HCT116 (cell line): Measurements from ENCODE around the gene DLX3. TPM values are rescaled to one million over a fixed set of nuclear protein-coding genes. Genes with fewer than 3 reads are reported as not detected.

Experiments
- ATAC-seq: fragments of 200-7000 bp; cut with Tn5 transposase; 2 replicates; pipeline ENCODE4 v1.9.1; 2020; ENCODE audit warnings: mild to moderate bottlenecking, moderate library complexity
- BruUV-seq: library from RNA; stranded (reverse); fragments of 400-500 nt; replicated peaks from 2 replicates; lab custom pipeline; 2021; lab: Mats Ljungman, UMichigan
- CTCF ChIA-PET: fragments of 300-600 bp; sonication (Branson Sonifier 250); formaldehyde crosslinking; loops from one replicate; lab custom pipeline; 2021; ENCODE audit warnings: antibody characterized with exemption; lab: Charles Lee
- POLR2A ChIA-PET: fragments of 300-600, 350-600 bp; sonication (Branson Sonifier 250); formaldehyde crosslinking; loops from one replicate; lab custom pipeline; 2021; ENCODE audit warnings: antibody characterized with exemption; lab: Charles Lee
- RAD21 ChIA-PET, 2 experiments: fragments of 300-600 bp; sonication (Branson Sonifier 250); formaldehyde crosslinking; loops; one replicate each; lab custom pipeline; 2023; ENCODE audit warnings: low total read pairs in 2 of 2; ENCODE audit not compliant: uncharacterized antibody in 2 of 2, unreplicated experiment in 2 of 2, low non-redundant PET in 1 of 2; lab: Charles Lee
- DNase-seq: peaks from one replicate; pipeline ENCODE4 v3.0.0-alpha.2; 2010; ENCODE audit warnings: low read depth, low spot score
- H2AFZ ChIP-seq: fragments of 200-600 bp; shearing (Covaris generic), sonication (generic); 2 replicates; pipeline ENCODE4 v1.6.1; 2017; ENCODE audit warnings: low read depth, mixed run types, mixed read lengths, antibody characterized with exemption, low read length; ENCODE audit not compliant: poor library complexity, severe bottlenecking
- H3K27ac ChIP-seq: 2 replicates; pipeline ENCODE4 v1.5.1; 2012; ENCODE audit warnings: low read depth, low read length
- H3K27me3 ChIP-seq: fragments of 200-600 bp; sonication (generic); 2 replicates; pipeline ENCODE4 v1.6.1; 2016; ENCODE audit warnings: mixed run types, low read length, mixed read lengths; ENCODE audit not compliant: insufficient read depth
- H3K36me3 ChIP-seq, 2 experiments: fragments of 200-500 bp in 1 of 2; fragments of 200-600 bp in 1 of 2; sonication (Bioruptor generic) in 1 of 2; sonication (generic) in 1 of 2; 2 replicates each; pipeline versions ENCODE4 v1.5.1 to v1.6.1; 2014 to 2016; ENCODE audit warnings: low read length in 2 of 2, inconsistent platforms in 1 of 2, mixed read lengths in 1 of 2, mixed run types in 1 of 2; ENCODE audit not compliant: insufficient read depth in 2 of 2, control insufficient read depth in 1 of 2
- H3K4me1 ChIP-seq, 2 experiments: fragments of 200-600 bp in 1 of 2; sonication (generic) in 1 of 2; 2 replicates each; pipeline versions ENCODE4 v1.5.1 to v1.6.1; 2012 to 2017; ENCODE audit warnings: low read length in 2 of 2, inconsistent platforms in 1 of 2, mild to moderate bottlenecking in 1 of 2, mixed read lengths in 1 of 2, mixed run types in 1 of 2, moderate library complexity in 1 of 2; ENCODE audit not compliant: insufficient read depth in 2 of 2, control insufficient read depth in 1 of 2
- H3K4me2 ChIP-seq: fragments of 200-600 bp; sonication (generic); 2 replicates; pipeline ENCODE4 v1.6.1; 2017; ENCODE audit warnings: mixed run types, low read length, mixed read lengths
- H3K4me3 ChIP-seq, 2 experiments: fragments of 200-600 bp in 1 of 2; sonication (generic) in 1 of 2; replicated peaks in 1 of 2; 2 replicates each; pipeline ENCODE4 v1.5.1; 2011 to 2016; ENCODE audit warnings: low read length in 2 of 2, control low read depth in 1 of 2, low read depth in 1 of 2, mild to moderate bottlenecking in 1 of 2, mixed read lengths in 1 of 2, mixed run types in 1 of 2
- H3K79me2 ChIP-seq: fragments of 200-600 bp; sonication (generic); 2 replicates; pipeline ENCODE4 v1.6.1; 2017; ENCODE audit warnings: mild to moderate bottlenecking, mixed run types, low read length, moderate library complexity, mixed read lengths; ENCODE audit not compliant: insufficient read depth
- H3K9ac ChIP-seq: fragments of 200-600 bp; sonication (generic); 2 replicates; pipeline ENCODE4 v1.6.1; 2016; ENCODE audit warnings: low read length, mixed read lengths
- H3K9me2 ChIP-seq: fragments of 200-600 bp; sonication (generic), shearing (Covaris generic); 2 replicates; pipeline ENCODE4 v1.6.1; 2017; ENCODE audit warnings: mixed run types, mild to moderate bottlenecking, moderate library complexity; ENCODE audit not compliant: insufficient read depth
- H3K9me3 ChIP-seq, 2 experiments: fragments of 200-500 bp in 1 of 2; fragments of 200-600 bp in 1 of 2; sonication (Bioruptor generic) in 1 of 2; sonication (generic) in 1 of 2; 2 replicates each; pipeline ENCODE4 v1.6.1; 2014 to 2017; ENCODE audit warnings: low read length in 2 of 2, mixed read lengths in 2 of 2, inconsistent platforms in 1 of 2, low read depth in 1 of 2, mild to moderate bottlenecking in 1 of 2, mixed run types in 1 of 2, moderate library complexity in 1 of 2; ENCODE audit not compliant: control insufficient read depth in 1 of 2, insufficient read depth in 1 of 2
- H4K20me1 ChIP-seq: fragments of 200-600 bp; sonication (generic), shearing (Covaris generic); 2 replicates; pipeline ENCODE4 v1.6.1; 2017; ENCODE audit warnings: mixed run types, mild to moderate bottlenecking, moderate library complexity; ENCODE audit not compliant: insufficient read depth
- ATF3 ChIP-seq: IDR thresholded peaks from 2 replicates; pipeline ENCODE4 v1.6.1; 2012
- CEBPB ChIP-seq: IDR thresholded peaks from 2 replicates; pipeline ENCODE4 v1.6.1; 2012; ENCODE audit warnings: low read depth
- EGR1 ChIP-seq: IDR thresholded peaks from 2 replicates; pipeline ENCODE4 v1.6.1; 2012; ENCODE audit warnings: low read depth
- RAD21 ChIP-seq: IDR thresholded peaks from 2 replicates; pipeline ENCODE4 v1.6.1; 2012; ENCODE audit warnings: low read depth, mild to moderate bottlenecking
- SP1 ChIP-seq: IDR thresholded peaks from 2 replicates; pipeline ENCODE4 v1.6.1; 2012; ENCODE audit warnings: low read depth
- SRF ChIP-seq: IDR thresholded peaks from 2 replicates; pipeline ENCODE4 v1.6.1; 2012; ENCODE audit warnings: low read depth
- YY1 ChIP-seq: IDR thresholded peaks from 2 replicates; pipeline ENCODE4 v1.6.1; 2011; ENCODE audit warnings: low read length, low read depth, moderate library complexity, mild to moderate bottlenecking; ENCODE audit not compliant: insufficient replicate concordance; ENCODE audit errors: extremely low read depth
- ZBTB33 ChIP-seq: IDR thresholded peaks from 2 replicates; pipeline ENCODE4 v1.6.1; 2011; ENCODE audit warnings: mild to moderate bottlenecking, low read length, moderate library complexity; ENCODE audit not compliant: insufficient replicate concordance; ENCODE audit errors: extremely low read depth
- ZFX ChIP-seq: fragments of 450-650 bp; IDR thresholded peaks from 2 replicates; pipeline ENCODE4 v1.6.1; 2017
- intact Hi-C: fragments of 100-400 bp; cut with micrococcal nuclease; formaldehyde crosslinking; loops from 2 replicates; pipeline ENCODE4 v1.10.0; 2022
- total RNA-seq: library from RNA; stranded (reverse); gene quantifications from one replicate; pipeline ENCODE4 v1.2.1, GENCODE V29; 2021; ENCODE audit not compliant: unreplicated experiment

DLX3 gene
- total RNA-seq, 1 experiment from 2014 or later, result not detected

DNA sequence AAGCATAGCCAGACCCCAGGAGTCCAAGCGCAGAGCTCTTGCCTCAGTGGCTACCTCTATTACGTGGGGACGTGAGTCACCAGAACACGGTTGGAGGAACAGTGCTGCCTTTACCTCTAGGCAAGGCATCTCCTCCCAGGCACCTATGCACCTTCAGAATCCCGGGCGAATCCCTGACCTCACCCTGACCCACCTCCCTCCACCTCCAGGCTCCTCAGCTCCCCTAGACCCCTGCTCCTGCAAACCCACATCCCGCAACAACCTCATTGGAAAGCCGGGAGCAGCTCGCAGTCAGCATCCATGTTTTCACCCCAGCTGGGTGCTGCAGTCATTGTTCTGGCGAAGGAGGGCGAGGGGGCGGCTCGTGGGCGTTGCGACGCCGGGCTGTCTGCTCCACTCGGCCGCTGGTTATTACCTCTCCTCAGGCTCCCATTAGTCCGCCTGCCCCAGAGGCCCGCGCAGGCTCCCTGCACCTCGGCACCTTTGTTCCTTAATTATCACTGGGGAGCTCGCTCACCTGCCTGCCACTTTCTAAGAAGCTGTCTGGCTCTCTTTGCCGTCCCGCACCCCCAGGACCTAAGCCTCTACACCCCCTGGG lies 50.7 kb downstream of the DLX3 start:
- no peak overlapping the region for H2AFZ ChIP-seq
- RAD21 ChIA-PET, result no interaction called here
- no peaks in the 10 kb centered on the region for H3K36me3 ChIP-seq
- DNase-seq, result no peak
- H3K4me2 ChIP-seq, result 0 out of 2 replicates have a peak overlapping the region, but pooled peaks have one; percentile 4
- H3K27me3 ChIP-seq, result peaks cover 10% of the 10 kb centered on the region
- CTCF ChIA-PET, result interaction anchor here (4.2 kb wide), 1 partner anchor 8 kb away, joined by 18 read pairs; no protein-coding TSS in a partner anchor
- BruUV-seq, result no TSS peak
- no peaks in the 10 kb centered on the region for H4K20me1 ChIP-seq
- H3K9me3 ChIP-seq, result no peaks in the 10 kb centered on the region
- TF ChIP-seq RAD21 (no peak), SRF (no peak), EGR1 (no peak), CEBPB (no peak), ATF3 (no peak), SP1 (no peak), ZFX (no peak), ZBTB33 (no peak), YY1 (no peak)
- H3K9me2 ChIP-seq, result no peaks in the 10 kb centered on the region
- no peaks in the 10 kb centered on the region for H3K79me2 ChIP-seq
- POLR2A ChIA-PET, result no interaction called here
- no peak for ATAC-seq
- H3K9ac ChIP-seq, result no peak overlapping the region
- peaks cover 0 to 4% of the 10 kb centered on the region in 2 experiments; a peak in 1 of 4 replicates for H3K4me1 ChIP-seq
- H3K27ac ChIP-seq, result no peak overlapping the region
- intact Hi-C loops, result no loop called here
- H3K4me3 ChIP-seq, result no peak overlapping the region
